Mammary epithelial cell (primary cell): Measurements from ENCODE around the gene ACVRL1.

ENCODE experiments used
- EZH2 ChIP-seq: IDR thresholded peaks from 2 replicates; pipeline ENCODE4 v1.6.1; 2012; ENCODE audit warnings: low read length, inconsistent platforms, borderline replicate concordance
- TF ChIP-seq, protein P1 (sequence below), 2 donors: IDR thresholded peaks in 1 of 2; conservative IDR thresholded peaks in 1 of 2; 2 replicates each; pipeline ENCODE4 v1.5.1; 2011 to 2012; ENCODE audit warnings: inconsistent platforms in 2 of 2, low read length in 2 of 2, mild to moderate bottlenecking in 2 of 2, control low read depth in 1 of 2, low read depth in 1 of 2; ENCODE audit not compliant: insufficient read depth in 1 of 2; ENCODE audit errors: extremely low read depth in 1 of 2

DNA sequence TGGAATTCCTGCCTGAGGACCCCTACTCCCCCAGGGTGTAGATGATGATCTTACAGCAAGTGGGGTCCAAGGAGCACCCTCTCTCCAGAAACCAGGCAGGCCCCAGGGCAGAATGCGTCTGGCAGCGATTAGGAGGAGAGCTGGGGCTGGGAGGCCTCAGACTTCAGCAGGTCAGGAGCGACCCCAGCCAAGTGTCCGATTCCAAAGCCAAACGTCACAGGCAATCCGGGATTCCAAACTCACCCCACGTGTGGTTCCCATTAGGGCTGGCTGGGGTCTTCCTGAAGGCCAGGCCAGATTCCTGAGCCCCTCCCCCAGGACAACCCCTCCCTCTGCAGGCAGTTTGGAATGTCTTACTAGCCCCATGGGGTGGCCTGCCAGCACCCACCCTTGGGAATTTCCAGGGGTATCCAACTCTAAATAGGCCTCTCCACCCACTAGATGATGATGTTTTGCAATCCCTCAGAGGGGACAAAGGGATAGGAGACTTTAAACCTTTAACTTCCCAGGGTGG is 41.5 kb upstream of the ACVRL1 start:
- TF ChIP-seq, protein P1, sequence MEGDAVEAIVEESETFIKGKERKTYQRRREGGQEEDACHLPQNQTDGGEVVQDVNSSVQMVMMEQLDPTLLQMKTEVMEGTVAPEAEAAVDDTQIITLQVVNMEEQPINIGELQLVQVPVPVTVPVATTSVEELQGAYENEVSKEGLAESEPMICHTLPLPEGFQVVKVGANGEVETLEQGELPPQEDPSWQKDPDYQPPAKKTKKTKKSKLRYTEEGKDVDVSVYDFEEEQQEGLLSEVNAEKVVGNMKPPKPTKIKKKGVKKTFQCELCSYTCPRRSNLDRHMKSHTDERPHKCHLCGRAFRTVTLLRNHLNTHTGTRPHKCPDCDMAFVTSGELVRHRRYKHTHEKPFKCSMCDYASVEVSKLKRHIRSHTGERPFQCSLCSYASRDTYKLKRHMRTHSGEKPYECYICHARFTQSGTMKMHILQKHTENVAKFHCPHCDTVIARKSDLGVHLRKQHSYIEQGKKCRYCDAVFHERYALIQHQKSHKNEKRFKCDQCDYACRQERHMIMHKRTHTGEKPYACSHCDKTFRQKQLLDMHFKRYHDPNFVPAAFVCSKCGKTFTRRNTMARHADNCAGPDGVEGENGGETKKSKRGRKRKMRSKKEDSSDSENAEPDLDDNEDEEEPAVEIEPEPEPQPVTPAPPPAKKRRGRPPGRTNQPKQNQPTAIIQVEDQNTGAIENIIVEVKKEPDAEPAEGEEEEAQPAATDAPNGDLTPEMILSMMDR (conservative IDR thresholded peaks at IDR 0.05 in 1 of 2, IDR thresholded peaks at IDR 0.05 in 1 of 2; ENCODE audit: extremely low read depth in 1 of 2, insufficient read depth in 1 of 2, low read depth in 1 of 2, low read length in 2 of 2): no peak
- no peak for TF ChIP-seq EZH2
